ENCODE results near the gene SHISA8.

DNA sequence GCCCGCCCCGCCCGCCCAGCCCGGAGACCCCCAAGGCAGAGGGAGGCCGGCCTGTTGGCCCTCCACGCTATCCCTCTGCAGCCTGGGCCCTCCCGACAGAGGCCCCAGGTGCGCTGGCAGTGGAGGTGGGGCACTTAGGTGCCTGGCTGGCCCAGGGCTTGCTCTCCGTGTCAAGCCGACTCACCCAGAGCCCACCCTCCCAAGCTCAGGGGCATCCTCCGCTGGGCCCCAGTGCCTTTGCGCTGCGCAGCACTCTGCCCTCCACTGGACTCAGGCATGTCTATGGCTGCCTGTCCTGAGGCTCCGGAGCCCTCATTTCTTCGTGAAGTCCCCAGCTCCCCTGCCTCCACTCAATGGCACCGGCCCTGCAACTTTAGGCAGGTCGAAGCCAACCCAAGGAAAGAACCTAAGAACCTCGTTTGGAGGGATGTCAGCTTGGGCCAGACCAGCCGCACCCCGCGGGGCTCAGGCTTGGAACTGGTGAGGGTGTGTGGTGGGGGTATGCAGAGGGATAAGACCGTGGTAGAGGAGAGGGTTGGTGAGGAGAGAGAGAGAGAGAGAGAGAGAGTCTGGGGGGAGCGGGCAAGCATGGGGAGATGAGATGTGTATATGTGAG, 43.2 kb upstream of the SHISA8 start:
- TF ChIP-seq, protein P1, sequence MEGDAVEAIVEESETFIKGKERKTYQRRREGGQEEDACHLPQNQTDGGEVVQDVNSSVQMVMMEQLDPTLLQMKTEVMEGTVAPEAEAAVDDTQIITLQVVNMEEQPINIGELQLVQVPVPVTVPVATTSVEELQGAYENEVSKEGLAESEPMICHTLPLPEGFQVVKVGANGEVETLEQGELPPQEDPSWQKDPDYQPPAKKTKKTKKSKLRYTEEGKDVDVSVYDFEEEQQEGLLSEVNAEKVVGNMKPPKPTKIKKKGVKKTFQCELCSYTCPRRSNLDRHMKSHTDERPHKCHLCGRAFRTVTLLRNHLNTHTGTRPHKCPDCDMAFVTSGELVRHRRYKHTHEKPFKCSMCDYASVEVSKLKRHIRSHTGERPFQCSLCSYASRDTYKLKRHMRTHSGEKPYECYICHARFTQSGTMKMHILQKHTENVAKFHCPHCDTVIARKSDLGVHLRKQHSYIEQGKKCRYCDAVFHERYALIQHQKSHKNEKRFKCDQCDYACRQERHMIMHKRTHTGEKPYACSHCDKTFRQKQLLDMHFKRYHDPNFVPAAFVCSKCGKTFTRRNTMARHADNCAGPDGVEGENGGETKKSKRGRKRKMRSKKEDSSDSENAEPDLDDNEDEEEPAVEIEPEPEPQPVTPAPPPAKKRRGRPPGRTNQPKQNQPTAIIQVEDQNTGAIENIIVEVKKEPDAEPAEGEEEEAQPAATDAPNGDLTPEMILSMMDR (IDR thresholded peaks at IDR 0.05; ENCODE audit: borderline replicate concordance, extremely low read depth, low read length, poor library complexity, severe bottlenecking) = no peak
- no peak for TF ChIP-seq EZH2 (IDR thresholded peaks at IDR 0.05; ENCODE audit: borderline replicate concordance, low read depth, low read length, severe bottlenecking)

Measured in DND-41 (cell line).